ENCODE results near the gene AKAP14. TPM values are rescaled to one million over a fixed set of nuclear protein-coding genes. Genes with fewer than 3 reads are reported as not detected.
"Not testable (repeated sequence)": the region's sequence is repeated elsewhere in the genome, so short reads cannot be mapped to it uniquely, and the experiment has no call there.

AKAP14 gene
- total and polyA plus RNA-seq, 2 experiments from 2014 or later, result 2.5 to 3.3 TPM

DNA sequence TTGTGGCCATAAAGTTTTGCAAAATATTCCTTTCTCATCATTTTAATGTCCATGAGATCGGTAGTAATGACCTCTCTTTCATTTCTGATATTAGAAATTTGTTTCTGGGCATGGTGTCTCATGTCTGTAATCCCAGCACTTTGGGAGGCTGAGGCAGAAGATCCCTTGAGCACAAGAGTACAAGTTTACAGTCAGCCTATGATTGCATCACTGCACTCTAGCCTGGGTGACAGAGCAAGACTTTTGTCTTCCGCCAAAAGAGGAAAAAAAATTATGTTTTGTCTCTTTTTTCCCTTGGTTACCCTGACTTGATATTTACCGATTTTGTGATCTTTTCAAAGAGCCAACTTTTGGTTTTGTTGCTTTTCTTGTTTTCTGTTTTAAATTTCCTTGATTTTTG lies 58.7 kb downstream of the AKAP14 start:
- Histone ChIP-seq H3K79me2 (replicated peaks; ENCODE audit: insufficient read depth) (no peaks in the 10 kb centered on the region), H4K20me1 (replicated peaks; ENCODE audit: insufficient read depth) (no peaks in the 10 kb centered on the region), H3K27ac (ENCODE audit: low read depth) (no peak overlapping the region), H3K27me3 (ENCODE audit: insufficient read depth) (no peaks in the 10 kb centered on the region), H3K4me2 (no peak overlapping the region), H2AFZ (no peak overlapping the region), H3K4me3 (no peak overlapping the region), H3K9me2 (ENCODE audit: insufficient read depth) (no peaks in the 10 kb centered on the region), H3F3A (replicated peaks; ENCODE audit: low read depth) (no peaks in the 10 kb centered on the region), H3K36me3 (ENCODE audit: insufficient read depth) (no peaks in the 10 kb centered on the region), H3K4me1 (ENCODE audit: insufficient read depth) (no peaks in the 10 kb centered on the region)
- Mint-ChIP-seq H3K4me1 (no peaks in the 10 kb centered on the region), H3K36me3 (ENCODE audit: low read depth) (no peaks in the 10 kb centered on the region), H3K27ac (no peak overlapping the region), H3K4me3 (no peak overlapping the region), H3K9me3 (no peaks in the 10 kb centered on the region; the same call in 1 of the 3 replicates), H3K27me3 (ENCODE audit: insufficient read depth, low read depth, poor library complexity) (peaks cover 1% of the 10 kb centered on the region)
- TF ChIP-seq POLR2AphosphoS5 (IDR thresholded peaks at IDR 0.05; ENCODE audit: low read depth) (no peak), ZNF331 (CRISPR knock-in tag; IDR thresholded peaks at IDR 0.05; ENCODE audit: low read depth) (no peak), JUNB (IDR thresholded peaks at IDR 0.05; ENCODE audit: unreplicated experiment) (no peak), ZNF114 (CRISPR knock-in tag; IDR thresholded peaks at IDR 0.05) (no peak), CREB1 (CRISPR knock-in tag; IDR thresholded peaks at IDR 0.05; ENCODE audit: low read depth) (no peak), NANOG (IDR thresholded peaks at IDR 0.05; ENCODE audit: borderline replicate concordance) (no peak), EZH2 (IDR thresholded peaks at IDR 0.05; ENCODE audit: low read depth, unreplicated experiment) (no peak), EZH2phosphoT487 (IDR thresholded peaks at IDR 0.05; ENCODE audit: unreplicated experiment) (no peak), STAT1 (IDR thresholded peaks at IDR 0.05; ENCODE audit: unreplicated experiment) (no peak)
- TF ChIP-seq, protein P1, sequence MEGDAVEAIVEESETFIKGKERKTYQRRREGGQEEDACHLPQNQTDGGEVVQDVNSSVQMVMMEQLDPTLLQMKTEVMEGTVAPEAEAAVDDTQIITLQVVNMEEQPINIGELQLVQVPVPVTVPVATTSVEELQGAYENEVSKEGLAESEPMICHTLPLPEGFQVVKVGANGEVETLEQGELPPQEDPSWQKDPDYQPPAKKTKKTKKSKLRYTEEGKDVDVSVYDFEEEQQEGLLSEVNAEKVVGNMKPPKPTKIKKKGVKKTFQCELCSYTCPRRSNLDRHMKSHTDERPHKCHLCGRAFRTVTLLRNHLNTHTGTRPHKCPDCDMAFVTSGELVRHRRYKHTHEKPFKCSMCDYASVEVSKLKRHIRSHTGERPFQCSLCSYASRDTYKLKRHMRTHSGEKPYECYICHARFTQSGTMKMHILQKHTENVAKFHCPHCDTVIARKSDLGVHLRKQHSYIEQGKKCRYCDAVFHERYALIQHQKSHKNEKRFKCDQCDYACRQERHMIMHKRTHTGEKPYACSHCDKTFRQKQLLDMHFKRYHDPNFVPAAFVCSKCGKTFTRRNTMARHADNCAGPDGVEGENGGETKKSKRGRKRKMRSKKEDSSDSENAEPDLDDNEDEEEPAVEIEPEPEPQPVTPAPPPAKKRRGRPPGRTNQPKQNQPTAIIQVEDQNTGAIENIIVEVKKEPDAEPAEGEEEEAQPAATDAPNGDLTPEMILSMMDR (conservative IDR thresholded peaks at IDR 0.05; ENCODE audit: low read depth in 2 of 2), result no peak
- TF ChIP-seq, protein P2, sequence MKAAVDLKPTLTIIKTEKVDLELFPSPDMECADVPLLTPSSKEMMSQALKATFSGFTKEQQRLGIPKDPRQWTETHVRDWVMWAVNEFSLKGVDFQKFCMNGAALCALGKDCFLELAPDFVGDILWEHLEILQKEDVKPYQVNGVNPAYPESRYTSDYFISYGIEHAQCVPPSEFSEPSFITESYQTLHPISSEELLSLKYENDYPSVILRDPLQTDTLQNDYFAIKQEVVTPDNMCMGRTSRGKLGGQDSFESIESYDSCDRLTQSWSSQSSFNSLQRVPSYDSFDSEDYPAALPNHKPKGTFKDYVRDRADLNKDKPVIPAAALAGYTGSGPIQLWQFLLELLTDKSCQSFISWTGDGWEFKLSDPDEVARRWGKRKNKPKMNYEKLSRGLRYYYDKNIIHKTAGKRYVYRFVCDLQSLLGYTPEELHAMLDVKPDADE (IDR thresholded peaks at IDR 0.05), result no peak
- TF ChIP-seq, protein P3, sequence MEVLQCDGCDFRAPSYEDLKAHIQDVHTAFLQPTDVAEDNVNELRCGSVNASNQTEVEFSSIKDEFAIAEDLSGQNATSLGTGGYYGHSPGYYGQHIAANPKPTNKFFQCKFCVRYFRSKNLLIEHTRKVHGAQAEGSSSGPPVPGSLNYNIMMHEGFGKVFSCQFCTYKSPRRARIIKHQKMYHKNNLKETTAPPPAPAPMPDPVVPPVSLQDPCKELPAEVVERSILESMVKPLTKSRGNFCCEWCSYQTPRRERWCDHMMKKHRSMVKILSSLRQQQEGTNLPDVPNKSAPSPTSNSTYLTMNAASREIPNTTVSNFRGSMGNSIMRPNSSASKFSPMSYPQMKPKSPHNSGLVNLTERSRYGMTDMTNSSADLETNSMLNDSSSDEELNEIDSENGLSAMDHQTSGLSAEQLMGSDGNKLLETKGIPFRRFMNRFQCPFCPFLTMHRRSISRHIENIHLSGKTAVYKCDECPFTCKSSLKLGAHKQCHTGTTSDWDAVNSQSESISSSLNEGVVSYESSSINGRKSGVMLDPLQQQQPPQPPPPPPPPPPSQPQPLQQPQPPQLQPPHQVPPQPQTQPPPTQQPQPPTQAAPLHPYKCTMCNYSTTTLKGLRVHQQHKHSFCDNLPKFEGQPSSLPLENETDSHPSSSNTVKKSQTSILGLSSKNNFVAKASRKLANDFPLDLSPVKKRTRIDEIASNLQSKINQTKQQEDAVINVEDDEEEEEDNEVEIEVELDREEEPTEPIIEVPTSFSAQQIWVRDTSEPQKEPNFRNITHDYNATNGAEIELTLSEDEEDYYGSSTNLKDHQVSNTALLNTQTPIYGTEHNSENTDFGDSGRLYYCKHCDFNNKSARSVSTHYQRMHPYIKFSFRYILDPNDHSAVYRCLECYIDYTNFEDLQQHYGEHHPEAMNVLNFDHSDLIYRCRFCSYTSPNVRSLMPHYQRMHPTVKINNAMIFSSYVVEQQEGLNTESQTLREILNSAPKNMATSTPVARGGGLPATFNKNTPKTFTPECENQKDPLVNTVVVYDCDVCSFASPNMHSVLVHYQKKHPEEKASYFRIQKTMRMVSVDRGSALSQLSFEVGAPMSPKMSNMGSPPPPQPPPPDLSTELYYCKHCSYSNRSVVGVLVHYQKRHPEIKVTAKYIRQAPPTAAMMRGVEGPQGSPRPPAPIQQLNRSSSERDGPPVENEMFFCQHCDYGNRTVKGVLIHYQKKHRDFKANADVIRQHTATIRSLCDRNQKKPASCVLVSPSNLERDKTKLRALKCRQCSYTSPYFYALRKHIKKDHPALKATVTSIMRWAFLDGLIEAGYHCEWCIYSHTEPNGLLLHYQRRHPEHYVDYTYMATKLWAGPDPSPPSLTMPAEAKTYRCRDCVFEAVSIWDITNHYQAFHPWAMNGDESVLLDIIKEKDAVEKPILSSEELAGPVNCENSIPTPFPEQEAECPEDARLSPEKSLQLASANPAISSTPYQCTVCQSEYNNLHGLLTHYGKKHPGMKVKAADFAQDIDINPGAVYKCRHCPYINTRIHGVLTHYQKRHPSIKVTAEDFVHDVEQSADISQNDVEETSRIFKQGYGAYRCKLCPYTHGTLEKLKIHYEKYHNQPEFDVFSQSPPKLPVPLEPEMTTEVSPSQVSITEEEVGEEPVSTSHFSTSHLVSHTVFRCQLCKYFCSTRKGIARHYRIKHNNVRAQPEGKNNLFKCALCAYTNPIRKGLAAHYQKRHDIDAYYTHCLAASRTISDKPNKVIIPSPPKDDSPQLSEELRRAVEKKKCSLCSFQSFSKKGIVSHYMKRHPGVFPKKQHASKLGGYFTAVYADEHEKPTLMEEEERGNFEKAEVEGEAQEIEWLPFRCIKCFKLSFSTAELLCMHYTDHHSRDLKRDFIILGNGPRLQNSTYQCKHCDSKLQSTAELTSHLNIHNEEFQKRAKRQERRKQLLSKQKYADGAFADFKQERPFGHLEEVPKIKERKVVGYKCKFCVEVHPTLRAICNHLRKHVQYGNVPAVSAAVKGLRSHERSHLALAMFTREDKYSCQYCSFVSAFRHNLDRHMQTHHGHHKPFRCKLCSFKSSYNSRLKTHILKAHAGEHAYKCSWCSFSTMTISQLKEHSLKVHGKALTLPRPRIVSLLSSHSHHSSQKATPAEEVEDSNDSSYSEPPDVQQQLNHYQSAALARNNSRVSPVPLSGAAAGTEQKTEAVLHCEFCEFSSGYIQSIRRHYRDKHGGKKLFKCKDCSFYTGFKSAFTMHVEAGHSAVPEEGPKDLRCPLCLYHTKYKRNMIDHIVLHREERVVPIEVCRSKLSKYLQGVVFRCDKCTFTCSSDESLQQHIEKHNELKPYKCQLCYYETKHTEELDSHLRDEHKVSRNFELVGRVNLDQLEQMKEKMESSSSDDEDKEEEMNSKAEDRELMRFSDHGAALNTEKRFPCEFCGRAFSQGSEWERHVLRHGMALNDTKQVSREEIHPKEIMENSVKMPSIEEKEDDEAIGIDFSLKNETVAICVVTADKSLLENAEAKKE (CRISPR knock-in tag; IDR thresholded peaks at IDR 0.05), result no peak
- ATAC-seq (no peak), DNase-seq (ENCODE audit: low spot score) (no peak)

DNA sequence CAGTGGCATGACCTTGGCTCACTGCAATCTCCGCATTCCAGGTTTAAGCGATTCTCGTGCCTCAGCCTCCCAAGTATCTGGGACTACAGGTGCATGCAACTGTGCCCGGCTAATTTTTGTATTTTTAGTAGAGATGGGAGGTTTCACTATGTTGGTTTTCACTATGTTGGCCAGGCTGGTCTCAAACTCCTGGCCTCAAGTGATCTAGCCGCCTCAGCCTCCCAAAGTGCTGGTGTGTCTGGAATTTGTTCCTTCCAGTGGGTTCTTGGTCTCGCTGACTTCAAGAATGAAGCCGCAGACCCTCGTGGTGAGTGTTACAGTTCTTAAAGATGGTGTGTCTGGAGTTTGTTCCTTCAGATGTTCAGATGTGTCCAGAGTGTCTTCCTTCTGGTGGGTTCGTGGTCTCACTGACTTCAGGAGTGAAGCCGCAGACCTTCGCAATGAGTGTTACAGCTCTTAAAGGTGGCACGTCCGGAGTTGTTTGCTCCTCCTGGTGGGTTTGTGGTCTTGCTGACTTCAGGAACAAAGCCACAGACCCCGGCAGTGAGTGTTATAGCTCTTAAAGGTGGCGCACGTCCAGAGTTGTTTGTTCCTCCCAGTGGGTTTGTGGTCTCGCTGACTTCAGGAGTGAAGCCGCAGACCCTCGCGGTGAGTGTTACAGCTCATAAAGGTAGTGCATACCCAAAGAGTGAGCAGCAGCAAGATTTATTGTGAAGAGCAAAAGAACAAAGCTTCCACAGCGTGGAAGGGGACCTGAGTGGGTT lies 60.3 kb downstream of the AKAP14 start:
- H4K20me1 ChIP-seq (replicated peaks; ENCODE audit: insufficient read depth); H3K27me3 ChIP-seq (ENCODE audit: insufficient read depth); H3K27ac ChIP-seq (ENCODE audit: low read depth); ATAC-seq; H3K27me3 Mint-ChIP-seq (ENCODE audit: insufficient read depth, low read depth, poor library complexity); H3K4me3 ChIP-seq; H3F3A ChIP-seq (replicated peaks; ENCODE audit: low read depth); DNase-seq (ENCODE audit: low spot score); H3K9me2 ChIP-seq (ENCODE audit: insufficient read depth); H3K36me3 ChIP-seq (ENCODE audit: insufficient read depth); H3K79me2 ChIP-seq (replicated peaks; ENCODE audit: insufficient read depth); H3K4me1 Mint-ChIP-seq; H2AFZ ChIP-seq; H3K4me3 Mint-ChIP-seq; H3K4me2 ChIP-seq; H3K27ac Mint-ChIP-seq; H3K4me1 ChIP-seq (ENCODE audit: insufficient read depth); H3K36me3 Mint-ChIP-seq (ENCODE audit: low read depth): not testable (repeated sequence)
- peaks cover 10% of the 10 kb centered on the region; the same call in 2 of the 3 replicates for H3K9me3 Mint-ChIP-seq
